ENCODE data around the gene MMP15.
A peak's percentile ranks its signal among the peaks of the same experiment; 100 is the strongest.

MMP15 gene

GRCh38 chr16:57999366-57999970, 26.1 kb upstream of the MMP15 start:
- H4K91ac ChIP-seq (ENCODE audit: low read length): no peak overlapping the region
- peaks cover 49% of the 10 kb centered on the region for H3K79me1 ChIP-seq (replicated peaks; ENCODE audit: low read length, poor library complexity, severe bottlenecking)
- H3K4me2 ChIP-seq (ENCODE audit: low read length, poor library complexity, severe bottlenecking): peak overlapping the region; percentile 92
- H2AK5ac ChIP-seq (ENCODE audit: low read length, severe bottlenecking): no peak overlapping the region
- peak overlapping the region; percentile 54 to 88 for H3K4ac ChIP-seq (ENCODE audit: low read depth in 1 of 2, low read length in 2 of 2)
- H2BK12ac ChIP-seq (ENCODE audit: low read length in 2 of 2): peak overlapping the region in 1 of 2 experiments; percentile 15
- H3K4me1 ChIP-seq (ENCODE audit: control insufficient read depth, insufficient read depth, low read depth, low read length): peaks cover 31% of the 10 kb centered on the region
- H3K4me3 ChIP-seq (ENCODE audit: insufficient read depth in 1 of 2, low read depth in 1 of 2, low read length in 2 of 2): peak overlapping the region; percentile 76 to 85
- peak overlapping the region in 1 of 2 experiments; percentile 97 for H3K14ac ChIP-seq (ENCODE audit: low read length in 2 of 2)
- H2AFZ ChIP-seq (ENCODE audit: low read depth, low read length): peak overlapping the region; percentile 61
- peak overlapping the region; percentile 57 for H3K27ac ChIP-seq (ENCODE audit: low read length, poor library complexity, severe bottlenecking)
- no peaks in the 10 kb centered on the region for H3K27me3 ChIP-seq (ENCODE audit: control insufficient read depth in 1 of 2, insufficient read depth in 1 of 2, low read length in 2 of 2)
- no peak overlapping the region for H4K8ac ChIP-seq (ENCODE audit: low read length)
- no peak overlapping the region for H2BK15ac ChIP-seq (ENCODE audit: low read depth, poor library complexity, severe bottlenecking)
- peak overlapping the region in 1 of 2 experiments; percentile 78 for H3K23ac ChIP-seq (ENCODE audit: low read length in 2 of 2)
- peak overlapping the region; percentile 88 for H3K9ac ChIP-seq (ENCODE audit: low read length)
- no peaks in the 10 kb centered on the region for H3K9me3 ChIP-seq (ENCODE audit: control insufficient read depth, low read length)
- H2BK5ac ChIP-seq (ENCODE audit: low read depth, low read length, poor library complexity, severe bottlenecking): no peak overlapping the region
- DNase-seq: peak; percentile 60
- H2BK120ac ChIP-seq (ENCODE audit: low read depth, low read length): no peak overlapping the region
- peaks cover 47 to 49% of the 10 kb centered on the region in 2 experiments for H3K36me3 ChIP-seq (ENCODE audit: control insufficient read depth in 1 of 2, insufficient read depth in 2 of 2, low read depth in 1 of 2, low read length in 2 of 2)
- peak overlapping the region; percentile 82 to 87 for H3K18ac ChIP-seq (ENCODE audit: low read depth in 1 of 2, low read length in 2 of 2)
- WGBS: 28% methylated on average over 6 of the region's 6 CpGs

DNA sequence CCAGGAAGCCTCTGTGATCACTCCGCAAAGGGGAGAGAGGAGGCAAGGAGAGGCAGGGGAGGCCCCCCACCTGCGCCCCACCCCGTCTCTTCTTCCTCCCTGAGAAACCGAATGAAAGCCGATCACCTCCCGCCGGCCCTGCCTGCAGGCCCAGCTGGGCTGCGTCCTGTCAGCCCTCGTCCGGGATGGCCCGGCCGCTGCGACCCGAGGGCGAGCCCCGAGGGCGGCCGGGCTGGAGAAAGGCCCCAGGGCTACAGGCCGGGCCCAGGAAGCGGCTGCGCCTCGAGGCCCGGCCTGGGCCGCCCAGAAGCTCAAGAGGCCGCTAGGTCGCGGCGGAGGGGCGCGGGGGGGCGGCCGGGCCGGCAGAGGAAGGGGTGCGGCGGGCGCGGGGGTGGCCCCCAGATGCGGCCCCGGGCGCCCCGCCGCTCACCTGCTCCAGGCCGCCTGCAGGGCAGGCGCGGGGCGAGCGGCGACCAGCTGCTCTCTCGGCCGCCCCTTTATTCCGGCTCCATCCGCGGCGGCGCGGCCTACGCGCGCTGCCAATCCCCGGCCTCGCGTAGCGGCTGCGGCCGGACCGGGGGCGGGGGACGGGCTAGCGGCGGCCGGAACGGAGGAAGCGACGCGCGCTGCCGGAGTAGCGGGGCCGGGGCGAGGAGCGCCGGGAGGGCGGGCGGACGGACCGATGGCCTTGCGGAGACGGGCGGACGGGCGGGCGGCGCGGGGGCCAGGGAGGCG, 25.4 kb upstream of the MMP15 start, which contains the start of gene ZNF319:
TSS of gene ZNF319 (minus strand) at position 702 of the 735 bp plus-strand sequence. CDS start 2,407 bp downstream, outside the sequence.
- peak within 1 kb of the TSS; percentile 82 to 87 for H3K18ac ChIP-seq (ENCODE audit: low read depth in 1 of 2, low read length in 2 of 2)
- WGBS: 0% methylated on average over 25 of the region's 95 CpGs
- H3K36me3 ChIP-seq (ENCODE audit: control insufficient read depth in 1 of 2, insufficient read depth in 2 of 2, low read depth in 1 of 2, low read length in 2 of 2): peaks cover 41 to 47% of the 10 kb centered on the region in 2 experiments
- DNase-seq: no peak
- H2AK5ac ChIP-seq (ENCODE audit: low read length, severe bottlenecking): no peak within 1 kb of the TSS
- peak within 1 kb of the TSS; percentile 54 for H4K91ac ChIP-seq (ENCODE audit: low read length)
- H3K27me3 ChIP-seq (ENCODE audit: control insufficient read depth in 1 of 2, insufficient read depth in 1 of 2, low read length in 2 of 2): no peaks in the 10 kb centered on the region
- peak within 1 kb of the TSS; percentile 81 for H4K8ac ChIP-seq (ENCODE audit: low read length)
- peak within 1 kb of the TSS; percentile 88 for H3K9ac ChIP-seq (ENCODE audit: low read length)
- peaks cover 48% of the 10 kb centered on the region for H3K79me1 ChIP-seq (replicated peaks; ENCODE audit: low read length, poor library complexity, severe bottlenecking)
- peak within 1 kb of the TSS; percentile 66 for H2BK120ac ChIP-seq (ENCODE audit: low read depth, low read length)
- H2AFZ ChIP-seq (ENCODE audit: low read depth, low read length): peak within 1 kb of the TSS; percentile 70
- H3K14ac ChIP-seq (ENCODE audit: low read length in 2 of 2): peak within 1 kb of the TSS in 1 of 2 experiments; percentile 97
- peak within 1 kb of the TSS; percentile 85 for H2BK5ac ChIP-seq (ENCODE audit: low read depth, low read length, poor library complexity, severe bottlenecking)
- H3K27ac ChIP-seq (ENCODE audit: low read length, poor library complexity, severe bottlenecking): peak within 1 kb of the TSS; percentile 79
- peak within 1 kb of the TSS in 1 of 2 experiments; percentile 78 for H3K23ac ChIP-seq (ENCODE audit: low read length in 2 of 2)
- peak within 1 kb of the TSS; percentile 98 for H3K4me2 ChIP-seq (ENCODE audit: low read length, poor library complexity, severe bottlenecking)
- peak within 1 kb of the TSS; percentile 92 for H2BK15ac ChIP-seq (ENCODE audit: low read depth, poor library complexity, severe bottlenecking)
- peaks cover 31% of the 10 kb centered on the region for H3K4me1 ChIP-seq (ENCODE audit: control insufficient read depth, insufficient read depth, low read depth, low read length)
- peak within 1 kb of the TSS; percentile 54 to 88 for H3K4ac ChIP-seq (ENCODE audit: low read depth in 1 of 2, low read length in 2 of 2)
- peak within 1 kb of the TSS in 1 of 2 experiments; percentile 61 for H2BK12ac ChIP-seq (ENCODE audit: low read length in 2 of 2)
- peak within 1 kb of the TSS; percentile 85 to 88 for H3K4me3 ChIP-seq (ENCODE audit: insufficient read depth in 1 of 2, low read depth in 1 of 2, low read length in 2 of 2)
- no peaks in the 10 kb centered on the region for H3K9me3 ChIP-seq (ENCODE audit: control insufficient read depth, low read length)

GRCh38 chr16:58000706-58001676, 24.6 kb upstream of the MMP15 start, which contains the start of gene USB1:
Gene USB1, plus strand, starts transcription at chr16:58001407. Its CDS starts 77 bp downstream, at chr16:58001484.
- H3K27me3 ChIP-seq (ENCODE audit: control insufficient read depth in 1 of 2, insufficient read depth in 1 of 2, low read length in 2 of 2): no peaks in the 10 kb centered on the region
- H2BK15ac ChIP-seq (ENCODE audit: low read depth, poor library complexity, severe bottlenecking): peak within 1 kb of the TSS; percentile 92
- H3K4ac ChIP-seq (ENCODE audit: low read depth in 1 of 2, low read length in 2 of 2): peak within 1 kb of the TSS; percentile 17 to 88
- peak within 1 kb of the TSS; percentile 81 for H4K8ac ChIP-seq (ENCODE audit: low read length)
- peak within 1 kb of the TSS in 1 of 2 experiments; percentile 43 for H3K23ac ChIP-seq (ENCODE audit: low read length in 2 of 2)
- peaks cover 27% of the 10 kb centered on the region for H3K4me1 ChIP-seq (ENCODE audit: control insufficient read depth, insufficient read depth, low read depth, low read length)
- H2BK120ac ChIP-seq (ENCODE audit: low read depth, low read length): peak within 1 kb of the TSS; percentile 66
- H2AFZ ChIP-seq (ENCODE audit: low read depth, low read length): peak within 1 kb of the TSS; percentile 70
- H2AK5ac ChIP-seq (ENCODE audit: low read length, severe bottlenecking): peak within 1 kb of the TSS; percentile 19
- peaks cover 37 to 41% of the 10 kb centered on the region in 2 experiments for H3K36me3 ChIP-seq (ENCODE audit: control insufficient read depth in 1 of 2, insufficient read depth in 2 of 2, low read depth in 1 of 2, low read length in 2 of 2)
- H4K91ac ChIP-seq (ENCODE audit: low read length): peak within 1 kb of the TSS; percentile 54
- H3K9me3 ChIP-seq (ENCODE audit: control insufficient read depth, low read length): no peaks in the 10 kb centered on the region
- peak within 1 kb of the TSS; percentile 82 to 87 for H3K18ac ChIP-seq (ENCODE audit: low read depth in 1 of 2, low read length in 2 of 2)
- under 1% methylated on average over 60 of the region's 81 CpGs for WGBS
- peak within 1 kb of the TSS; percentile 85 to 88 for H3K4me3 ChIP-seq (ENCODE audit: insufficient read depth in 1 of 2, low read depth in 1 of 2, low read length in 2 of 2)
- peaks cover 40% of the 10 kb centered on the region for H3K79me1 ChIP-seq (replicated peaks; ENCODE audit: low read length, poor library complexity, severe bottlenecking)
- H3K9ac ChIP-seq (ENCODE audit: low read length): peak within 1 kb of the TSS; percentile 88
- H2BK5ac ChIP-seq (ENCODE audit: low read depth, low read length, poor library complexity, severe bottlenecking): peak within 1 kb of the TSS; percentile 85
- peak within 1 kb of the TSS; percentile 98 for H3K4me2 ChIP-seq (ENCODE audit: low read length, poor library complexity, severe bottlenecking)
- peak within 1 kb of the TSS; percentile 79 for H3K27ac ChIP-seq (ENCODE audit: low read length, poor library complexity, severe bottlenecking)
- H2BK12ac ChIP-seq (ENCODE audit: low read length in 2 of 2): peak within 1 kb of the TSS in 1 of 2 experiments; percentile 61
- peak within 1 kb of the TSS in 1 of 2 experiments; percentile 58 for H3K14ac ChIP-seq (ENCODE audit: low read length in 2 of 2)
- DNase-seq: peak; percentile 89

Measured in mesenchymal stem cell (in vitro differentiated cells and primary cell).